ENCODE measurements around the gene BUB1B.

DNA sequence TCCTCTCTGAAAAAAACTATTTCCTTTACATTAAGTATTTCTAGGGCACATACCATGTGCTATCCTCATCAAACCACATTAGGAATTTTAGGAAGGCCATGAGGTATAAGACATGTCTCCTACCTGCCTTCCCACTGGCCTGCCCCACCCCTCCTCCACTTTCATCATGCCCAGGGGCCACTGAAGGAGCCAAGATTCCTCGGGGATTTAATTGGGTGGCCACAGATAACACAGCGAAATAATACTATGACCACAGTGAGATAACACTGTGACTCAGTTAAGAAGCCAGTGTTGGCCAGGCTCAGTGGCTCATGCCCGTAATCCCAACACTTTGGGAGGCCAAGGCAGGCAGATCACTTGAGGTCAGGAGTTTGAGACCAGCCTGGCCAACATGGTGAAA is 42.4 kb upstream of the BUB1B start:
- TF ChIP-seq POLR2AphosphoS5 (IDR thresholded peaks at IDR 0.05) = no peak
- TF ChIP-seq, protein P1, sequence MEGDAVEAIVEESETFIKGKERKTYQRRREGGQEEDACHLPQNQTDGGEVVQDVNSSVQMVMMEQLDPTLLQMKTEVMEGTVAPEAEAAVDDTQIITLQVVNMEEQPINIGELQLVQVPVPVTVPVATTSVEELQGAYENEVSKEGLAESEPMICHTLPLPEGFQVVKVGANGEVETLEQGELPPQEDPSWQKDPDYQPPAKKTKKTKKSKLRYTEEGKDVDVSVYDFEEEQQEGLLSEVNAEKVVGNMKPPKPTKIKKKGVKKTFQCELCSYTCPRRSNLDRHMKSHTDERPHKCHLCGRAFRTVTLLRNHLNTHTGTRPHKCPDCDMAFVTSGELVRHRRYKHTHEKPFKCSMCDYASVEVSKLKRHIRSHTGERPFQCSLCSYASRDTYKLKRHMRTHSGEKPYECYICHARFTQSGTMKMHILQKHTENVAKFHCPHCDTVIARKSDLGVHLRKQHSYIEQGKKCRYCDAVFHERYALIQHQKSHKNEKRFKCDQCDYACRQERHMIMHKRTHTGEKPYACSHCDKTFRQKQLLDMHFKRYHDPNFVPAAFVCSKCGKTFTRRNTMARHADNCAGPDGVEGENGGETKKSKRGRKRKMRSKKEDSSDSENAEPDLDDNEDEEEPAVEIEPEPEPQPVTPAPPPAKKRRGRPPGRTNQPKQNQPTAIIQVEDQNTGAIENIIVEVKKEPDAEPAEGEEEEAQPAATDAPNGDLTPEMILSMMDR (IDR thresholded peaks at IDR 0.05; ENCODE audit: poor library complexity, severe bottlenecking) = no peak
- TF ChIP-seq EP300 (conservative IDR thresholded peaks at IDR 0.05; ENCODE audit: poor library complexity, severe bottlenecking) = no peak
- no peak for TF ChIP-seq MXI1 (conservative IDR thresholded peaks at IDR 0.05; ENCODE audit: poor library complexity, severe bottlenecking)
